K562 (cell line): Measurements from ENCODE around the gene KMT2D. TPM values are rescaled to one million over a fixed set of nuclear protein-coding genes. Genes with fewer than 3 reads are reported as not detected.

ENCODE experiments used
- ATAC-seq: fragments of 200-7000 bp; cut with Tn5 transposase; 3 replicates; pipeline ENCODE4 v1.9.1; 2020; ENCODE audit warnings: moderate library complexity
- BruUV-seq: library from RNA; stranded (reverse); fragments of 400-500 nt; replicated peaks from 2 replicates; lab custom pipeline; 2021; lab: Mats Ljungman, UMichigan
- CTCF ChIA-PET: fragments of 300-600 bp; formaldehyde crosslinking; extraction: SDS; loops from one replicate; lab custom pipeline; 2021; ENCODE audit warnings: low intra/inter-chr PET ratio; lab: Yijun Ruan, JAX
- POLR2A ChIA-PET: fragments of 300-600, 350-650 bp; sonication (Branson Sonifier 250); formaldehyde crosslinking; extraction: SDS; loops from one replicate; lab custom pipeline; 2021; ENCODE audit warnings: antibody characterized with exemption, inconsistent platforms; lab: Yijun Ruan, JAX
- DNase-seq, 4 experiments: peaks; one replicate each; pipeline versions ENCODE4 v3.0.0 to v3.0.0-alpha.2; 2011 to 2018; ENCODE audit warnings: low spot score in 3 of 4, mixed read lengths in 3 of 4; ENCODE audit errors: extremely low read depth in 1 of 4
- FAIRE-seq: peaks from 2 replicates; lab custom pipeline; 2011; peaks lifted over from hg19 to GRCh38; lab: Jason Lieb, UNC
- H2AFZ ChIP-seq: 2 replicates; pipeline ENCODE4 v1.6.0; 2011; ENCODE audit warnings: low read depth, low read length, control low read depth, inconsistent platforms
- H3K27ac ChIP-seq: fragments of 200-600 bp; 3 replicates; pipeline ENCODE4 v1.8.0; 2011; ENCODE audit warnings: low read depth, mild to moderate bottlenecking, control low read depth, inconsistent platforms, low read length, moderate library complexity, mixed read lengths; ENCODE audit errors: extremely low read depth
- H3K27me3 ChIP-seq, 2 experiments: fragments of 300-600 bp in 1 of 2; 2 replicates in 1 of 2; 3 replicates in 1 of 2; pipeline versions ENCODE4 v1.6.0 to v1.8.0; 2011; ENCODE audit warnings: inconsistent platforms in 2 of 2, low read length in 2 of 2, mild to moderate bottlenecking in 1 of 2, mixed read lengths in 1 of 2, moderate library complexity in 1 of 2; ENCODE audit not compliant: control insufficient read depth in 2 of 2, insufficient read depth in 2 of 2
- H3K36me3 ChIP-seq: fragments of 300-600 bp; 3 replicates; pipeline ENCODE4 v1.8.0; 2011; ENCODE audit warnings: mild to moderate bottlenecking, low read length, inconsistent platforms; ENCODE audit not compliant: control insufficient read depth, insufficient read depth
- H3K4me1 ChIP-seq, 2 experiments: fragments of 200-600 bp in 1 of 2; replicated peaks in 1 of 2; 2 replicates in 1 of 2; 3 replicates in 1 of 2; pipeline versions ENCODE4 v1.5.1 to v1.8.0; 2011; ENCODE audit warnings: inconsistent platforms in 2 of 2, low read length in 2 of 2, mild to moderate bottlenecking in 1 of 2, mixed read lengths in 1 of 2, moderate library complexity in 1 of 2; ENCODE audit not compliant: control insufficient read depth in 2 of 2, insufficient read depth in 2 of 2
- H3K4me2 ChIP-seq: 2 replicates; pipeline ENCODE4 v1.6.1; 2011; ENCODE audit warnings: low read length, control low read depth, inconsistent platforms, mixed read lengths; ENCODE audit not compliant: insufficient read depth
- H3K4me3 ChIP-seq: fragments of 200-600 bp; sonication (generic), shearing (Covaris generic); 2 replicates; pipeline ENCODE4 v1.5.1; 2016; ENCODE audit warnings: control low read depth, inconsistent platforms
- H3K79me2 ChIP-seq: fragments of 200-600 bp; 3 replicates; pipeline ENCODE4 v1.8.0; 2011; ENCODE audit warnings: low read length, inconsistent platforms; ENCODE audit not compliant: control insufficient read depth, insufficient read depth
- H3K9ac ChIP-seq, 2 experiments: 2 replicates each; pipeline versions ENCODE4 v1.6.0 to v1.6.1; 2011; ENCODE audit warnings: low read depth in 2 of 2, low read length in 2 of 2, control low read depth in 1 of 2, inconsistent platforms in 1 of 2, mild to moderate bottlenecking in 1 of 2, mixed read lengths in 1 of 2; ENCODE audit not compliant: insufficient read depth in 1 of 2
- H3K9me1 ChIP-seq: one replicate; pipeline ENCODE4 v1.6.0; 2011; ENCODE audit warnings: inconsistent platforms, mild to moderate bottlenecking, low read length, moderate library complexity; ENCODE audit not compliant: control insufficient read depth, insufficient read depth
- H3K9me3 ChIP-seq: replicated peaks from 2 replicates; pipeline ENCODE4 v1.5.1; 2011; ENCODE audit warnings: low read depth, low read length, inconsistent platforms; ENCODE audit not compliant: control insufficient read depth, insufficient read depth
- H4K20me1 ChIP-seq: replicated peaks from 2 replicates; pipeline ENCODE4 v1.6.1; 2011; ENCODE audit warnings: low read length, inconsistent platforms, mixed read lengths; ENCODE audit not compliant: control insufficient read depth, insufficient read depth
- CEBPB ChIP-seq: fragments of 450-650 bp; IDR thresholded peaks from 2 replicates; pipeline ENCODE4 v1.6.1; 2016; ENCODE audit warnings: missing genetic modification characterization, missing compliant biosample characterization
- KLF16 ChIP-seq: IDR thresholded peaks from 2 replicates; pipeline ENCODE4 v1.6.1; 2016; ENCODE audit warnings: antibody characterized with exemption
- WGBS: fragments of 100-300 bp; shearing (Covaris generic); methylation state at CpG from one replicate; pipeline ENCODE4 v1.1.6; 2016; ENCODE audit warnings: low coverage, mixed read lengths; ENCODE audit not compliant: insufficient coverage; ENCODE audit errors: missing lambda C conversion rate; 5-methylcytosine and 5-hydroxymethylcytosine counted together
- in situ Hi-C: fragments of 300-500 bp; cut with MboI; formaldehyde crosslinking; loops from 4 replicates; pipeline ENCODE4 v1.15.0; 2018; ENCODE audit warnings: inconsistent platforms, mixed read lengths
- intact Hi-C: fragments of 100-400 bp; cut with micrococcal nuclease; formaldehyde crosslinking; loops from 2 replicates; pipeline ENCODE4 v1.14.2; 2022
- polyA plus RNA-seq, 8 experiments: library from polyadenylated mRNA; depleted of rRNA in 4 of 8; stranded (reverse) in 5 of 8; unstranded in 3 of 8; fragments of >200 nt; fragmentation: Nextera tagmentation in 2 of 8; fragmentation: Illumina TruSeq in 1 of 8; extraction: Ambion mirVana in 2 of 8; extraction: Trizol in 1 of 8; gene quantifications; 2 replicates each; pipeline versions ENCODE4 v1.2.1 to v1.2.3, GENCODE V29; 2011 to 2014; ENCODE audit warnings: inconsistent platforms in 1 of 8, missing spikeins in 1 of 8
- total RNA-seq, 7 experiments: library from RNA; depleted of rRNA in 6 of 7; stranded (reverse); fragments of >200 nt in 6 of 7; fragmentation: Illumina TruSeq in 2 of 7; extraction: Trizol in 2 of 7; gene quantifications; 2 replicates each; pipeline versions ENCODE4 v1.2.1 to v1.2.3, GENCODE V29; 2011 to 2021; ENCODE audit warnings: low replicate concordance in 1 of 7
- TF ChIP-seq, protein P1 (sequence below): sonication (generic); formaldehyde crosslinking; IDR thresholded peaks from 2 replicates; pipeline ENCODE4 v1.8.0; 2022; ENCODE audit warnings: missing genetic modification reagents, mild to moderate bottlenecking, moderate library complexity, borderline replicate concordance
- TF ChIP-seq, protein P2 (sequence below): sonication (generic); formaldehyde crosslinking; IDR thresholded peaks from 2 replicates; pipeline ENCODE4 v1.8.1; 2023; ENCODE audit warnings: mild to moderate bottlenecking, missing genetic modification reagents
- TF ChIP-seq, protein P3 (sequence below): fragments of 450-650 bp; formaldehyde crosslinking; IDR thresholded peaks from 2 replicates; pipeline ENCODE4 v1.4.0; 2020; ENCODE audit warnings: mild to moderate bottlenecking, moderate library complexity

KMT2D gene
- total and polyA plus RNA-seq, 9 of the 15 experiments (the other 6 are each of a cell fraction or from before 2014, with no cell fraction given): 0.22 to 93.7 (median 13.7) TPM

DNA sequence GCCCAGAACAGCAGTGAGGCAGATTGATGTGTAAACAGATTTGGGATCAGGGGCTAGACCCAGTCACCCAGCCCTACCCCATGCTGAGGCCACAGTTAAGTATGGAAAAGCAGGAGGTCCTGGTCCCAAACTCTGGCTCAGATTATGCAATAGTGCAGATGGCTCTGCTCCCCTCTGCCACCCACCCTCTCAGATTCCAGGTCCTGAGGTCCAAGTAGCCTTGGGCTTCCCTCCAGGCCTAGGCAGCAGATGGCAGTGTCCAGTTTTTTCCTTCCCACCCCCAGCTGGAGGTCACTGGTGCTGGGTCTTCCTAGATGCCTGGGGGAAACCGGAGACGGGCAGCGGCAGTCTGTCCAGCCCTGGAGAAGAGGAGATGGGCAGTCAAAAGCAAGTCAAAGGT, 36.8 kb upstream of the KMT2D start:
- in situ Hi-C loops: loop anchor here (5.0 kb wide), 1 partner anchor 35 kb away; the partner anchor contains the start of gene KMT2D
- TF ChIP-seq, protein P1, sequence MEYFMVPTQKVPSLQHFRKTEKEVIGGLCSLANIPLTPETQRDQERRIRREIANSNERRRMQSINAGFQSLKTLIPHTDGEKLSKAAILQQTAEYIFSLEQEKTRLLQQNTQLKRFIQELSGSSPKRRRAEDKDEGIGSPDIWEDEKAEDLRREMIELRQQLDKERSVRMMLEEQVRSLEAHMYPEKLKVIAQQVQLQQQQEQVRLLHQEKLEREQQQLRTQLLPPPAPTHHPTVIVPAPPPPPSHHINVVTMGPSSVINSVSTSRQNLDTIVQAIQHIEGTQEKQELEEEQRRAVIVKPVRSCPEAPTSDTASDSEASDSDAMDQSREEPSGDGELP (CRISPR knock-in tag): no peak
- TF ChIP-seq CEBPB (tag): 0 out of 2 replicates have a peak, but pooled peaks have one; percentile 15
- TF ChIP-seq, protein P2, sequence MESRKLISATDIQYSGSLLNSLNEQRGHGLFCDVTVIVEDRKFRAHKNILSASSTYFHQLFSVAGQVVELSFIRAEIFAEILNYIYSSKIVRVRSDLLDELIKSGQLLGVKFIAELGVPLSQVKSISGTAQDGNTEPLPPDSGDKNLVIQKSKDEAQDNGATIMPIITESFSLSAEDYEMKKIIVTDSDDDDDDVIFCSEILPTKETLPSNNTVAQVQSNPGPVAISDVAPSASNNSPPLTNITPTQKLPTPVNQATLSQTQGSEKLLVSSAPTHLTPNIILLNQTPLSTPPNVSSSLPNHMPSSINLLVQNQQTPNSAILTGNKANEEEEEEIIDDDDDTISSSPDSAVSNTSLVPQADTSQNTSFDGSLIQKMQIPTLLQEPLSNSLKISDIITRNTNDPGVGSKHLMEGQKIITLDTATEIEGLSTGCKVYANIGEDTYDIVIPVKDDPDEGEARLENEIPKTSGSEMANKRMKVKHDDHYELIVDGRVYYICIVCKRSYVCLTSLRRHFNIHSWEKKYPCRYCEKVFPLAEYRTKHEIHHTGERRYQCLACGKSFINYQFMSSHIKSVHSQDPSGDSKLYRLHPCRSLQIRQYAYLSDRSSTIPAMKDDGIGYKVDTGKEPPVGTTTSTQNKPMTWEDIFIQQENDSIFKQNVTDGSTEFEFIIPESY: no peak
- TF ChIP-seq, protein P3, sequence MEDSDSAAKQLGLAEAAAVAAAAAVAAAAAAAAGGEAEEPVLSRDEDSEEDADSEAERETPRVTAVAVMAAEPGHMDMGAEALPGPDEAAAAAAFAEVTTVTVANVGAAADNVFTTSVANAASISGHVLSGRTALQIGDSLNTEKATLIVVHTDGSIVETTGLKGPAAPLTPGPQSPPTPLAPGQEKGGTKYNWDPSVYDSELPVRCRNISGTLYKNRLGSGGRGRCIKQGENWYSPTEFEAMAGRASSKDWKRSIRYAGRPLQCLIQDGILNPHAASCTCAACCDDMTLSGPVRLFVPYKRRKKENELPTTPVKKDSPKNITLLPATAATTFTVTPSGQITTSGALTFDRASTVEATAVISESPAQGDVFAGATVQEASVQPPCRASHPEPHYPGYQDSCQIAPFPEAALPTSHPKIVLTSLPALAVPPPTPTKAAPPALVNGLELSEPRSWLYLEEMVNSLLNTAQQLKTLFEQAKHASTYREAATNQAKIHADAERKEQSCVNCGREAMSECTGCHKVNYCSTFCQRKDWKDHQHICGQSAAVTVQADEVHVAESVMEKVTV: no peak
- TF ChIP-seq KLF16: no peak
- TF ChIP-seq, all 486 proteins: peak for 1
- H3K9ac ChIP-seq: no peak overlapping the region
- H3K9me1 ChIP-seq: peaks cover 4% of the 10 kb centered on the region
- no peak for FAIRE-seq
- peaks cover 12% of the 10 kb centered on the region; the same call in 1 of the 3 replicates for H3K79me2 ChIP-seq
- no peak overlapping the region for H2AFZ ChIP-seq
- H3K36me3 ChIP-seq: peaks cover 53% of the 10 kb centered on the region
- DNase-seq: peak in 1 of 4 experiments; percentile 6
- POLR2A ChIA-PET: interaction anchor here (0.8 to 4.3 kb wide), 6 partner anchors 12 to 168 kb away, joined by 3 to 50 read pairs (median 4); partner anchors contain the start of genes LMBR1L, RHEBL1 and TUBA1C
- no TSS peak for BruUV-seq
- CTCF ChIA-PET: interaction anchor here (0.6 to 2.0 kb wide), 3 partner anchors 34 to 137 kb away, joined by 3 to 7 read pairs (median 4); partner anchors contain the start of gene KMT2D
- H3K4me1 ChIP-seq: peaks cover 32 to 34% of the 10 kb centered on the region in 2 experiments
- no peak for ATAC-seq
- no peak overlapping the region for H3K27ac ChIP-seq
- no peaks in the 10 kb centered on the region for H4K20me1 ChIP-seq
- H3K9me3 ChIP-seq: no peaks in the 10 kb centered on the region
- intact Hi-C loops: no loop called here
- no peak overlapping the region for H3K4me2 ChIP-seq
- no peak overlapping the region for H3K4me3 ChIP-seq
- 51% methylated on average over 3 of the region's 3 CpGs for WGBS
- H3K27me3 ChIP-seq: no peaks in the 10 kb centered on the region
